Amygdala (tissue), 56 donors: ENCODE measurements around the gene SPINK1.
"Not testable (repeated sequence)": the region's sequence is repeated elsewhere in the genome, so short reads cannot be mapped to it uniquely, and the experiment has no call there.

Source experiments
- DNase-seq, 56 donors: peaks; one replicate each; lab custom pipeline; 2025; lab: John Stamatoyannopoulos, UW

Gene SPINK1, protein sequence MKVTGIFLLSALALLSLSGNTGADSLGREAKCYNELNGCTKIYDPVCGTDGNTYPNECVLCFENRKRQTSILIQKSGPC

DNA sequence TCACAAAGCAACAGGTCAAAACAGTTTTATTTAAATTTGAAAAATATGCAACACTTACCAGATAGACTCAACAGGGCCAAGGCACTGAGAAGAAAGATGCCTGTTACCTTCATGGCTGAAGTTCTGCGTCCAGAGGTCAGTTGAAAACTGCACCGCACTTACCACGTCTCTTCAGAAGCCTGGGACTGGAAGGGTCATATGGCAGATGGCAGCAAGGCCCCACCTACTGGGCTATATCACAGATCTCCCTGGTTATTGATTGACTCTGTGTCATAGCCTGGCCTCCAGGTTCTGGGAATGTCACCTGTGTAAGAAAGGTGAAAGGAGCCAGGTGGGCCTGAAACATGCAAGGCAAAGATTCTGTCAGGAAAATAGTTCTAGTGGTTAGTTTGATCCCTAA lies at the start of gene SPINK1:
TSS of gene SPINK1 (minus strand) at position 207 of the 400 bp plus-strand sequence. CDS start at position 113, 94 bp downstream.
- no peak for DNase-seq

DNA sequence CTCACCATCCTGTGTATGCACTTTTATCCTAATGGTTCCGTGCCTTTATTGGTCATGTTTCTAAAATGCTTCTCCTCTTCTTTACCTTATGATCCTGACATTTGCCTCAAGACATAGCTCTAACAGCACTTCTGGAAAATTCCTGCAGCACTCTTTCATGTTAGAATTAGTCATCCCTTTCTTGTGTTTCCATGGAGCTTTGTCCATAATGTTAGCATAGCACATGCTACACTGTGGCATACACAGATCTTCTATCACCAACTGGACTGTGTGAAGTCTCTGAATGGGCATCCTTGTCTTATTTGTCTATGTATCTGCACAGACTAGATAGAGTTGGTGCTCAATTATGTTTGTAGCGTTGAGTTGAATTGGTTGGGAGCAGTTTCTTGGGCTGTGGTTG lies 49.0 kb upstream of the SPINK1 start:
- DNase-seq: no peak

DNA sequence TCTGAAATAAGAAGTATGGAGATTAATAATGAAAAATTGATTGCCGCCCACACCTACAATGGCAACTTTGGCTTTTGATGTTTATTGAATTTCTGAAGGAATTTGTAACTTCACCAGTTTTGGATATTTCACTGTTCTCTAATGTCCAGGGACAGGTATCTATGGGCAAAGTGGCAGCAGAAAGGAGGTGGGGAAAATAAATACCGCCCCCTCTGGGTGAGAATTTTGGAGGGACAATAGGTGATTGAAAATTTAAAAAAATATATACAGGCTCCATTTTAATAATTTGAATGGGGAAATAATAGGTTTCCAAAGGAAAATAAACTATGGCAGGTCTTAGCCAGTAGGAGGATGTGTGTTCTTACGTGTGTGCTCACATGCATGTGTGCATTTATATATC lies 48.3 kb upstream of the SPINK1 start:
- no peak for DNase-seq

DNA sequence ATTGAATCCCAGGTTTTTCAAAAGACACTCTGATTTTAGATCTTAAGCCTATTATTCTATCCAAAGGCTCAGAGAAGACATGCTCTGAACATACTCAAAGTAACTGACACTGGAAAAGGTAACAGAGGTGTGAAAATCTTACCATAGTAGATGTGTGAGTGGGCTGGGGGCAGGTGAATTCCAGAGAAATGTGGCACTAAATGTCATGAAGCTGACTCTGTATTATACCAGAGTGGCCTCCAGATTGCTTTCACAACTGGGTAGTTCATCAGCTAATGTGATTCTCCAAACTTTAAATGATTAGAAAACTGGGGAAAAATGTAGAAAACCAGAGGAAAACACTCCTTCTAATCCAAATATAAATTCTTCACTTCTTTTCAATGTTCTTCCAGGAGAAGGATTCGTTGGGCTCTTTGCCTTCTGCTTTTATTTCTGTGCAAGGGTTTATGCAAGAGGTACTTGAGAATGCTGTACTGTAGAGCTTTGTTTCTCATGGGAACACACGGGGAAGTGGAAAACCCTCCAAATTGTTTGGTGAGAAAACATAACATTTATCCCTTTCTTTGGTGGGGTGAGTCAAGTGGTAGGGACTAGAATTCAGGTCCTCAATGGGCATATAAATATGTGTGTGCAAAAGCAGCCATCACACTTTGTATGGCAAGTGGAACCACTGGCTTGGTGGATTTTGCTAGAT lies 46.7 kb upstream of the SPINK1 start, which contains the start of gene SCGB3A2:
TSS of gene SCGB3A2 (plus strand) at position 646 of the 694 bp plus-strand sequence. CDS start 93 bp downstream, outside the sequence.
- DNase-seq: no peak

DNA sequence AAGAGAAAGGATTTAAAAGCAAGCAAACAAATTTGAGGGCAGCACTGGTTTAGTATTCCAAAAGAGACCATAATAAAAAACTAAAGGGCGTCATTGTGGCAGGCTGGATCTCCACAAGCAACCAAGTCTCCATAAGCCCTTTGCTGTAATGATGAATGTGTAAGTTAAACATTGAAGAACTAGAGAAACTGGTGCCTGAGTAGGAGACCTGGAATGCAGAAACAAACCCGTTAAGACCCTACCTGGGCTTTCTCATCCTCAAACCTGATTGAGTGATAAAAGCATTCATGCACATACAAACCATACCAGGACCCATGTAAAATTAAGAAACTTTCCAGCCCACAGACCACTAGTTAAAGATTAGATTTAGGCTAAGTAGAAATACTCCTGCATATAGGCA lies 45.2 kb upstream of the SPINK1 start:
- no peak for DNase-seq

DNA sequence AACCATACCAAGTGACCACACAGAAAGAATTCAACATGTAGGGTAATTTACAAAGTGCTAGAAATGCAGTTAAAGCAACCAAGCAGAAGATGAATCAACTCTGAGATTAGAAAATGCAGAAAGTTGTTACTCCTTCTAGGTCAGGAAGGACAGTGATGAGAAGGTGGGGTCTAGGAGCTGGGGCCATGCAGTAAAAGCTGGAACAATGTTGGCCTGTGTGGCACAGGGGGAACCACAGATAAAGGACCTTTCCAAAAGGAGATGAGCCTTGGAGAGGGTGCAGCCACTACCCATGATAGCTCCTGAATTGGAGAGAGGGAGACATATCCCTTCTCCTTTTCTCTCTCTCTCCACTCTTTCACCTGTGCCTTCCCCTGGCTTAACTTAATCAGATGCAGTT lies 44.7 kb upstream of the SPINK1 start:
- no peak for DNase-seq

DNA sequence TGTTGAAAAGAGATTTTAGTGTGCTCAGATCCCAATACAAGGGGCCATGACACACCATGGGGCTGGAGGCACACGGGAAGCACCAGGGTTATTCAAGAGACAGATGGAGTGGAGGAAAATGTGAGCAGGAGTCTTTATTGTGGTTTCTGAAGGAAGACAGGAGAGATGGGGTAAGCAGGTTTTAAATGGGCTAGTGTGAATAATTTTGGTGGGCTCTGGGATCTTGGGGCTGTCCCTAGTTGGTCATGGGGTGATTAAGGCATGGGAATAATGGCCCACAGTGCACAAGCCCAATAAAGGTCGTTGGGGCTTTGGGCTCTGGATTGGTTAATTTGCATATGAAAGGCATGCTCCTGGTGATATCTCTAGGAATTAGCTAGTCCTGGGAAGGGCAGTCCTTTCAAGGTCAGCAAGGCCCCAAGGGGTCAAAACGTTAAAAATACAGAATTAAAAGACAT lies 43.5 kb upstream of the SPINK1 start:
- no peak for DNase-seq

DNA sequence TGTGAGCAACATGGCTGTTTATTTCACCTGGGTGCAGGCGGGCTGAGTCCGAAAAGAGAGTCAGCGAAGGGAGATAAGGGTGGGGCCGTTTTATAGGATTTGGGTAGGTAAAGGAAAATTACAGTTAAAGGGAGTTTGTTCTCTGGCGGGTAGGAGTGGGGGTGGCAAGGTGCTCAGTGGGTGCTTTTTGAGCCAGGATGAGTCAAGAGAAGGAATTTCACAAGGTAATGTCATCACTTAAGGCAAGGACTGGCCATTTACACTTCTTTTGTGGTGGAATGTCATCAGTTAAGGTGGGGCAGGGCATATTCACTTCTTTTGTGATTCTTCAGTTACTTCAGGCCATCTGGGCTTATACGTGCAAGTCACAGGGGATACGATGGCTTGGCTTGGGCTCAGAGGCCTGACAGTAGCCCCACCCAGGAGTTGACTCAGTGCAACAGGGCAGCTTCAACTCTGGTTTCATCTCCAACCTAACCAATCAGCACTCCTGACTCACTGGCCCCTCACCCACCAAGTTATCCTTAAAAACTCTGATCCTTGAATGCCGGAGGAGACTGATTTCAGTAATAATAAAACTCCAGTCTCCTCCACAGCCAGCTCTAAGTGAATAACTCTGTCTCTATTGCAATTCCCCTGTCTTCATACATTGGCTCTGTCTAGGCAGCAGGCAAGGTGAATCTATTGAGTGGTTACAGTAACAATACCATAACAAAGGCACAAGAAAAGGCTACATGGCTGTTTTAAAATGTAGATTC lies 42.8 kb upstream of the SPINK1 start:
- DNase-seq: not testable (repeated sequence)

DNA sequence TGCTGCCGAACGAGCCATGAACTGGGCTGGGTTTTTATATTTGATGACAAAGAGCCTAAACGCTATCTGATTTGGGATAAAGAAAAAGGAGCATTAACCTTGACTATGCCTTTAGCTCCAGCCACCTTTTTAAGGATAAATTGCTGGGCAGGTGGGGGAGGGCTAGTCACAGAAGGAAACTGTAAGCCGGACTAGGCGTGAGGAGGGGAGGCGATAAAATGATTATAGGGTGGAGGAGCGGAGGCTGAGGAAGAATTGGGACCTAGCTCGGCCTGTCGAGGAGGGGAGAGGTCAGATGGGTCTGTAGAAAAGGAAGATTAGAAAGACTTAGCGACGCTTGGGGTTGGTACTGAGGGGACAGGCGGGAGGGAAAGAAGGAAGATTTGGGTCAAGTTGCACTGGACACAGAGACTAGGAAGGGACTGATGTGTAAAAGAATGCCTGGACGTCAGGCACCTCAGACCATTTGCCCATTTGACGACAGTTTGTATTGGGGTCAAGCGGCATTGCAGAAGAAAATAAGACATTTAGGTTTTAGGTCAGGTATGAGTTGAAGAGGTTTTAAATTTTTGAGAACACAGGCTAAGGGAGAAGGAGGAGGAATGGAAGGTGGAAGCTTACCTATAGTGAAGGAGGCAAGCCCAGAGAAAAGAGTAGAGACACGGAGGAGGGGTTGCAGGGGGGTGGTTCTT lies 41.4 kb upstream of the SPINK1 start:
- DNase-seq: not testable (repeated sequence)

DNA sequence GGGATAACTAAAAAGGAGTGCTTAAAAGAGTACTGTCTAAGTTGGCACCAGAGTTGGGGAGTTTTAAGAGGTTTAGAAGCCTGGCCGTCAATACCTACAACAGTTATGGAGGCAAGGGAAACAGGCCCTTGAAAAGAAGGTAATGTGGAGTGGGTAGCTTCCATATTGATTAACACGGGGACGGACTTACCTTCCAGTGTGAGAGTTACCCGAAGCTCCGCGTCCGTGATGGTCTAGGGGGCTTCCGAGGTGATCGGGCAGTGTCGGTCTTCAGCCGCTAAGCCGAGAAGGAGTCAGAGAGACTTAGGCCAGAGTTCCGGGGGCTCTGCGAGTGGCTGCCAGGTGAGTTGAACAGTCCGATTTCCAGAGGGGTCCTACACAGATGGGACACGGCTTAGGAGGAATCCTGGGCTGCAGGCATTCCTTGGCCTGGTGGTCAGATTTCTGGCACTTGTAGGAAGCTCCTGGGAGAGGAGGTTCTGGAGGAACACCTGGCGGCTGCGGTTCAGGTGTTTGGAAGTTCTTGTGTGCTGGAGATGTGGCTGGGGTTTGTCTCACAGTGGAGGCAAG lies 40.6 kb upstream of the SPINK1 start:
- DNase-seq: not testable (repeated sequence)

DNA sequence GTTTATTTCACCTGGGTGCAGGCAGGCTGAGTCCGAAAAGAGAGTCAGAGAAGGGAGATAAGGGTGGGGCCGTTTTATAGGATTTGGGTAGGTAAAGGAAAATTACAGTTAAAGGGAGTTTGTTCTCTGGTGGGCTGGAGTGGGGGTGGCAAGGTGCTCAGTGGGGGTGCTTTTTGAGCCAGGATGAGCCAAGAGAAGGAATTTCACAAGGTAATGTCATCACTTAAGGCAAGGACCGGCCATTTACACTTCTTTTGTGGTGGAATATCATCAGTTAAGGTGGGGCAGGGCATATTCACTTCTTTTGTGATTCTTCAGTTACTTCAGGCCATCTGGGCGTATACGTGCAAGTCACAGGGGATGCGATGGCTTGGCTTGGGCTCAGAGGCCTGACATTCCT lies 38.4 kb upstream of the SPINK1 start:
- not testable (repeated sequence) for DNase-seq

DNA sequence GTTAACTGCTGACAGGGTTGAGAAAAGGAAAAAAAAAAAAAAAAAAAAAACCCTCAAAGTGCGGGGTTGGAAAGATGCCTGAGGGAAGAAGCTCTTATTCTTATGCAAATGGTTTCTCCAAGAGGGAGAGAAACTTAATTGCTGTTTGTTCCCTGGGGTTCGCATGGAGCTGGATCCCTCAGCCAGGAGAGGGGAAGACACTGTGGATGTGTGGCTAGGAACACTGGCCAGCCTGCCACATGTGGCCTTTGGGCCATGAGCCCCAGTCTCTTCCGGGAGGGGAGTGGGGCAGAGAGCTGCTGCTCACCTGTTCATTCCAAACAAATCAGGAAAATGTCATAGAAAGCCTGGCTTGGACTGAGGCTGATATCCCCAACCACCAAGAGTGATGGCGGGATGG lies 37.6 kb upstream of the SPINK1 start:
- no peak for DNase-seq

DNA sequence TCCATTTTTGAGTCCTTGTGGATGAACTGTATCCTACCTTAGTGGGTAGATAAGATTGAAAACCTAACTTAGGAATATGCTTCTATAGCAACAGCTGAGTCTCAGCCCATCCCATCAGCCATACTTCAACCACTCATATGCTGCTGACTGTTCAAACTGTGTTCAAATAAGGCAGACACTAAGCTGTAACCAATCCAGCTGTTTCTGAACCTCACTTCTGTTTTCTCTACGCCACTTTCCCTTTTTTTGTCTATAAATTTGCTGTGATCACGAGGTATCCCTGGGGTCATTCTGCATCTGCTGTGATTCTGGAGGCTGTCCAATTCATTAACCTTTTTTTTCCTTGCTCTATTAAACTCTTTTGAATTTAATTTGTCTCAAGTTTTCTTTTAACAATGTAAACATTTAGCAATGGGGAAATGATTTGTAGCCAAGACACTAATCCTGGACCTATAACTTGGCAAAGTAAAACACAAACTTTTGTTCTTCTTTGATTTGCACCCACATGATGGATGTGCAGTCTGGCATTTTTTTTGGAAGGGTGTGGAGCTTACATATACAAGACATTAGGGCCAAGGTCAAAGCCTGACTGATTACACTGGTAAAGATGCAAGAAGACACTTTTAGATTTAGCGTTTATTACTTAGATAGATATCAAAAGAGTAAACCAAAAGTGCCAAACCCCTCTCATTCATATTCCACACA lies 32.1 kb upstream of the SPINK1 start:
- no peak for DNase-seq

DNA sequence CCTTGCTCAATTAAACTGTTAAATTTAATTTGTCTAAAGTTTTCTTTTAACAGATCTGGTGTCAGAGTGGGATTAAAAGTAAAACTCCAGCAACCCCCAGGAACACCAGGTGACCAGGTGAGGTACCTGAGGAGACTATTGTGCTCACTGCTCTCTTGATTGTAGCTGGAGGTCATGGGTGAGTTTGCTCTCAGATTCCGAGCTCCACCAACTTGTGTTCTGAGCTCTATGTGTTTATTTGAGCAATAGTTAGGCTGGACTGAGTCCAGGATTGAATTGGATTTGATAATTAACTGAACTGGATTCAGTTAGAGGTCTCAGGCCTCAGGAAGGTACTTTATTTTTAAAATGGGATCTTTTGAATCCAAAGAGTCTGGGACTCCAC lies 29.2 kb upstream of the SPINK1 start:
- DNase-seq: no peak

DNA sequence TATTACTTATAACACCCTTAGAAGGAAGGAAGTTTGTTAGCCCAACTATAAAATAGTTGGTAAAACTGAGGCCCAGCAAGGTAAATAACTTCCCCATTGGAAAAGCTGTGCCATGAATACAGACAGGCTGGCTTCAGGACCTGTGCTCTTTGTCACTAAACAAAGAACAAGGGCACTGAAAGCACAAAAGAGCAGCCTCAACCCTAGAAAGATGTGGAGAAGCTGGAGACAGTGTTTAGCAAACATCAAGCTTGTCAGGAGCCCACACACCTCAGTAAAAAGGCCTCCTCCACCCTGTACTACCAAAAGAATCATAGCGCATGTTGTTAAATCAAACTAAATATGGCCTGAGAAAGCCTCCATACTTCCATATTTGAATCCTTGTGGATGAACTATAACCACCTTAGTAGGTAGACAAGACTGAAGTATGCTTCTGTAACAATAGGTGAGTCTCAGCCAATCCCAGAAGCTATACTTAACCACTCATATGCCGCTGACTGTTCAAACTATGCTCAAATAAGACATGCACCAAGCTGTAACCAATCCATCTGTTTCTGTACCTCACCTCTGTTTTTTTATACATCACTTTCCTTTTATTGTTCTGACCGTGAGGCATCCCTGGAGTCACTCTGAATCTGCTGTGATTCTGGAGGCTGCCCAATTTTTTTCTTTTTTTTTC lies 28.6 kb upstream of the SPINK1 start:
- DNase-seq: no peak

DNA sequence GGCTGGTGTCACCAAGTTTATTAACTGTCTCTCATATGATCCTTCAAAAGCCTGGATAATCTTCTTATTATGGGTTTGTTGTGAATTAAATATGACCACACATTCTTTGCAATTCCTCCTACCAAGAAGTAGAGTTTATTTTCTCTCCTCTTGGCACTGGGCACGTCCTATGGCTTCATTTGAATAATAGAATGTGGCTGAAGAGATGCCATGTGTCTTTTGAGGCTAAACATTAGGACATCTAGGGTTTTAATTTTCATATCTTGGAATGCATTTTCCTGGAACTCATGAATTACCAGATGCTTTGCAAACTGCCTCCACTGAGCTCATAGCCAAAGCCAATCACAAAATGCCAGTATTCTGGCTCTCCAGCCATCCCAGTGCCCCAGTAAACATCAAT lies 27.1 kb upstream of the SPINK1 start:
- DNase-seq: no peak

DNA sequence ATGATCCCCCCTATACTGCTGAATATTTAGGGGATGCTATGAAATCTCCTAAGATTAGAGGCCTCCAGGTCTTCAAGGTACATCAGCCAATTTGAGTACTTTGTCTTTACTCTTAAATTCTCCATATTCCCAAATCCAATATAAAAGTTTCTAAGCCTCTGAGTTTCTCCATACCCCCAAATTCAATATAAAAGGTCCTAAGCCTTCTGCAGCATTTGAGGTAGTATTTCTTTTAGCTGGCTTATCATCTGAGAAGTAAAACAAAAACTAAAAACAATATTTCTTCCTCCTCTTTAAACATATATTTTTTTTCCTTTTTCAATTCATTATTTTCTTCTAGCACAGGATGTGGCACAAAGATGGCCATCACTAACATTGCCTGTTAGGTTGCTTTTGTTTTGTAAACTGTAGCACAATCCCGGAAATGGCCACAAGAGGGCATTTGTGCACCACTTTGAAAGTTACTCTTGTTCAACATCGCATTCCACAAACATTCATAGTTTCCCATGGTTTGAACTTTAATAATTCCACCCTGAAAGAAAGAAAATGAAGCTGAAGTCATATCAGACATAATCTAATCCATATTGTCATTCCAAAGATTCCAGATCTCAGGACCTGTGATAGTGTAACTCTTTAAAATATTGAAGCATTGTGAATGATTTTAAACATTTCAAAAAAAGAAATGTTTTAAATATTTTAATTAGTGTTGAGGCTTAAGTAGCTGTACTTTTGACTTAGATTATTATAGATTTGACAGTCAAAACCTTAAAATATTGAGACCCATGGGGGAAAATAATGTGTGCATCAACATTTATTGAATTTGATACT lies 26.0 kb upstream of the SPINK1 start:
- DNase-seq: peak in 35 of 56 donors; percentile 1 to 84 (median 14)

DNA sequence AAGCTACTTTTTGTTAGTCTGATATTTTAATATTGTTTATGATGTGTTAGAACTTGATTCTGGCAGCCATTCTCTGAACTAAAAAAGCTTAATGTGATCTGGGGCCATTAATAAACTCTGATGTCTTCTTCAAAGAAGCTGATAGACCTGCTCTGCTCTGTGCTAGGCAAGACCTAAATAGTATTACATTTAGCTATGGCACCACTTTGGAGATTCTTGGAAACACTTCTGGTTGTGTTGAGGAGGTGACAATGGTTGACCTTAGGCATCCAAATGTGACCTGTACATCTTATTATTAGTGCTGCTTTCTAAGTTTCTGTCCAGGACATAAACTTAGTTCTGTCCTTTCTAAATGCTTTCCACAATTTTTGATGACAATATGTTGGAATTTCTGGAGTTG lies 25.3 kb upstream of the SPINK1 start:
- DNase-seq: no peak

DNA sequence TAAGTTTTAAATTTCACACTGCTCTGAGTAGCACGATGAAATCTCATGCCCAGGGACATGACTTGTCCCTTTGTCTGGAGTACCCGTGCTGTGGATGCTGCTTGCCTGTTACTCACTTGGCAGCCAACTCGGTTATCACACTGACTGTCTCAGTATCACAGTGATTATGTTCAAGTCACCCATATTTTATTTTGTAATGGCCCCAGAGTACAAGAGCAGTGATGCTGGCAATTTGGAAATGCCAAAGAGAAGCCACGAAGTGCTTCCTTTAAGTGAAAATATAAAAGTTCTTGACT lies 24.3 kb upstream of the SPINK1 start:
- DNase-seq: no peak
